HG02943 (cell line): ENCODE data around the gene EPHX1.
"Not testable (repeated sequence)": the region's sequence is repeated elsewhere in the genome, so short reads cannot be mapped to it uniquely, and the experiment has no call there.

Source experiments
- ATAC-seq: cut with Tn5 transposase; IDR thresholded peaks from one replicate; pipeline ENCODE4 v1.9.1; 2021; ENCODE audit warnings: mild to moderate bottlenecking, low read depth, moderate library complexity; ENCODE audit not compliant: unreplicated experiment

EPHX1 gene

DNA sequence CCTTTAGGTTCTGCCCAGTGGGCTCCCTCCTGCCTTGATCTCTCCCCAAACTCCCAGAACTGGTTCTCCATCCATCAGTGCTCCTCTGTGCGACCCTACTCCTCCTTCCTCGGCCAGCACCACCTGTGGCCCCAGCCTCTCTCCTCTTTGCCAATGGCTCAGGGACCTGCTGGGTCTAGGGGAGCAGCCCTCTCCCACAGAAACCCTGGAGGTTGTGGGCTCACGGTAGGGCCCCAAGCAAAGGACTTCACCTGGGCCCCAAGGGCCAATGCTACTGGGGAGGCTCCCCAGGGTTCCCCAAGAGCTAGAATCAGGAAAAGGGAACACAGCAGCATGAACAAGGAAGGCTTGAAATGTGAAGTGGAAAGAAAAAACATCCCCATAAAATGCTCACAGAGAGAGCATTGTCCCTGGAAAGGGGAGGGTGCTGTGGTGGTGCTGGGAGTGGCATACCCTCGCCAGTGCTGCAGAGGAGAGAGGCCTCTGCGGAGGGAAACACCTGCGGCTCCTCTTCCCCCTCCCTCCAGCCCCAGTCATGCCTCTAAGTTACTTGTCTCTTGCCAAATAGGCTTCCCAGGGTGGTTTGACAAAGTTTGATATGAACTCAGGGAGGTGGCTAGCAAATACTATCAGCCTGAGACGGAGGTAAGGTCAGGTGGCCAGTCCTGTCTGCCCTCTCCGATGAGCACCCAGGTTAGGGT, 69.7 kb downstream of the EPHX1 start:
- no peak for ATAC-seq

DNA sequence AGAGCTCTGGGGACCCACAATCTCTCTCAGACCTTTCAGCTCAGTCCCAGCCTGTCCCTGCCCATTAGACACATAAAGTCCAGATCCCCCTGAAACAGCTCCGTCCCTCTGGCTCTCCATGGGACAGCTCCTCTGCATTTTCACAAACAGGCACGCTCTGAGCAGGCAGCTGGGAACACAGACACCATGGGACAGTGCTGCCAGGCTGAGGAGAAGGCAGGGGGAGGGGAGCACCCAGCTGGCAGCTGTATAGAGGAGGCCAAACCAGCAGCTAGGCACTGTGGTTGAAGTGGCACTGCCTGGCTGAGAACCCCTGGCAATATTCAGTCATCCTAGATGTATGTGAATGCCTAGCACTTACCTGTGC, 70.3 kb downstream of the EPHX1 start:
- ATAC-seq: no peak

DNA sequence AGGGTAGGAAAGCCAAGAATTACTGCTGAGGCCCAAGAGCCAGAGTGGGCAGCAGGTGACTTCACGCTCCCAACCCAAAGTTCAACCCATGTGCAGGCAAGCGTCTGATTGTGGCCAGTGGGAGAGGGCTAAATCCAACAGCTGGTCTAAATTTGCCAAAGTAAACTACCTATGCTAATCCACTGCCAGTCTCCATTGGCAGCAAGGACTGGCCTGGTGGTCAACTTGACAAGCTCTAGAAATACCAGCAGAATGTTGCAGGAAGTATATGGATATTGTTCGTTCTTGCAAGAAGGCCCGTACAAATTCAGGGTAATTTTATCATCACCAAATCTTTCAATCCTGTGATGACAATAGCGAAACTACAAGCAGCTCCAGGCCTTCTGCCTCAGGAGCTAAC, 70.7 kb downstream of the EPHX1 start:
- no peak for ATAC-seq

DNA sequence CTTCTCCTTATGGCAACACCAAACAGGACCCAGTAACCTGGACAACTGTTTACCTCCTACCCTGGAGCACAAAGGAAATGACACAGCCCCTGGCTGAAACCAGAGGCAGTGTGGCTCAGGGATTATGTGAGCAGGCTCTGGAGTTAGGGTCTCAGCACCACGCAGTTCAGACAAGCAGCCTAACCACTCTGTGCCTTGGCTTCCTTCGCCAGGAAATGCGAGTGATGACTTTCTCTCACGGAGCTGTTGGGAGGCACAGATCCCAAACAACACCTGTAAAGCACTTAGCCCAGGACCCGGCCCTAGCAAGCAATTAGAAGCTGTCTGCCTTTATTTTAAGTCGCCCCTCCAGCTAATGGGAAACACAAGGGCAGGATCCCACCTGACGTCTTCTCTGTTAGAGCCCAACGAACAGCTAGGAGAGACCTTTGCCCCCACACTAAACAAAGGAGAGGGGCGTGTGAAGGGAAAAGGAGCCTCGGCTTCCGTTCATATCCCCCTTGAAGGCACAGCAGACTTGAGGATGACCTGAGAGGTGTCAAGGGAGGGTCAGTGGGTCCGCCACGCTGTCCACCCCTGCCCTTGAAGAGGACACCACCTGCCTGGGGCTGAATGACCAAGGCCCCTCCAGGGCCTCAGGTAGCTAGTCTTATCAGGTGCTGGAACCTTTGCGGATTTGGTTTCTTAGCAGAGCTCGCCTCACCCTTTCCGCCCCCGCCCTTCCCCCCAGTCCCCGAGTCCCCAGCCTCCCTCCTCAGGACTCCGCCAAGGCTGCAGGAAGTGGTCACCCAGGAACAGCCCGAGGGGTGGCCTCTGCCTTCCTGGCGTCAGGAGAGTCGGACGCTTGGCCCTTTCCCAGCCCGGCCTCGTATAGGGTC, 71.4 kb downstream of the EPHX1 start:
- no peak for ATAC-seq

DNA sequence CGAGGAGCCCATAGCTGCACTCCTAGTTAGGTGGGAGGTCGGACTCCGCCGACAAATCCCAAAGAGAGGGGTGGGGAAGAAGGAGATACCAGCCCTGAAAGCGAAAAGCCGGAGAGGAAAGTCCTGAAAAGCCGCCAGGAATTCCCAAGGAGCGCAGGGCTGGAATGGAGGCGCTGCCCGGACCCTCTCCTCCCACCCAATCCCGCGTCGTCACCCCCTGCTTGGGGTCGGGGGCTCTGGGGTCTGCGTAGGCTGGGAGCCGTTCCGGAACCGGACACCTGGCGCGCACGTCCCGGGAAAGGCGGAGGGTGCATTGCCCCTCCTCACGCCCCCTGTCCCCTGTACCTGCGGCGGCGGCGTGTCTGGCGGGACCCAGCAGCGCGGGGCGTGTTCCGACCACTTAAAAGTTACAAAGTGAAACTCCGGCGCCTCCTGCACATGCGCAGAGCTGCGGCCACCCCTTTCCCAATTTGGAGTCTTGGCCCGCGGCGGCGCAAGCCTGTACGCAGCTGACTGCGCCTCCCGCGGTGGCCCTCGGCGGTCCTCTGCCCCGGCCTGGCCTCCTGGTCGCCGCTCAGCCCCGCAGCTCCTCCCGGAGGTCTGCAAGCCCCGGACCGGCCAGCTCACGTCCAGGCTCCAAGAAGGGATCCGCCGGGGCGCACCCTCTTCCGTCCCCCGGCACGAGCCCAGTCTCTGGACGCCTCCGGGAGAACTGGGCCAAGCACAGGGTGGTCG, 72.2 kb downstream of the EPHX1 start, which contains the start of gene TMEM63A:
TMEM63A (minus strand) TSS at position 422 of the 735 bp plus-strand sequence. CDS start 4,800 bp downstream, outside the sequence.
- no peak for ATAC-seq

DNA sequence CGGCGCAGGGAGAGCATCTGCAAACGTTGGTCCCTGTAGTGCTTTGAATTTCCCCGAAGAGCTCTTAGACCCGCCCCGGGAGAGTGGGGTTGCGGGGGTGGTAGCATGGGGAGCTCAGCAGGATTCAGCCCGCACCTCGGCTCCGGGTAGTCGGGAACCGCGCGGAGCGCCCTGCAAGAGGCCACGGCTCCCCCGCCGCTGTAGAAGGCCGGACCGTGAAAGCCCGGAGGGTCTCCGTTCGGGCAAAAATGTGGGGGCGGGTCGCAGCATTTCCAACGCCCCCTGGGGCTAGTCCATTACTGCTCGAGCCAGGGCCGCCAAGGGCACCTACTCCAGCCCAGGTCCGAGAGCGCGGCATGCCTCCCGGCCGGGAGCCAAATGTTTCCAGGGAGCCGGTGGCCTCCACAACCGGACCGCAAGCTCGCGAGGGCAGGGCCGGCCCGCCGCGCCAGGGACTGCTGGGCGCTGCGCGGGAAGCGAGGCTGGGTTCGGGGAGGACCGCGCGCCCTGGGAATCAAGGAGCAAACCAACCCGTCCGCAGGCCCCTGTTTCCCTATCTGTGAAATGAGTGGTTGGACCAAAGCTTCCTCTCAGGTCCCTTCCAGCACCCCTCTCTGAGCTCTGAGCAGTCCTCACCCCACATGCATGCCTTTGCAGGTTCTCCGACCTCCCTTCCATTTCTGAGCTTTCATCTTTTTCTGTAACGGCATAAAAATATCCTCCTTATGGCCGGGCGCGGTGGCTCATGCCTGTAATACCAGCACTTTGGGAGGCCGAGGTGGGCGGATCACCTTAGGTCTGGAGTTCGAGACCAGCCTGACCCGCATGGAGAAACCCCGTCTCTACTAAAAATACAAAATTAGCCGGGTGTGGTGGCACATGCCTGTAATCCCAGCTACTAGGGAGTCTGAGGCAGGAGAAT, 73.0 kb downstream of the EPHX1 start:
- no peak for ATAC-seq

DNA sequence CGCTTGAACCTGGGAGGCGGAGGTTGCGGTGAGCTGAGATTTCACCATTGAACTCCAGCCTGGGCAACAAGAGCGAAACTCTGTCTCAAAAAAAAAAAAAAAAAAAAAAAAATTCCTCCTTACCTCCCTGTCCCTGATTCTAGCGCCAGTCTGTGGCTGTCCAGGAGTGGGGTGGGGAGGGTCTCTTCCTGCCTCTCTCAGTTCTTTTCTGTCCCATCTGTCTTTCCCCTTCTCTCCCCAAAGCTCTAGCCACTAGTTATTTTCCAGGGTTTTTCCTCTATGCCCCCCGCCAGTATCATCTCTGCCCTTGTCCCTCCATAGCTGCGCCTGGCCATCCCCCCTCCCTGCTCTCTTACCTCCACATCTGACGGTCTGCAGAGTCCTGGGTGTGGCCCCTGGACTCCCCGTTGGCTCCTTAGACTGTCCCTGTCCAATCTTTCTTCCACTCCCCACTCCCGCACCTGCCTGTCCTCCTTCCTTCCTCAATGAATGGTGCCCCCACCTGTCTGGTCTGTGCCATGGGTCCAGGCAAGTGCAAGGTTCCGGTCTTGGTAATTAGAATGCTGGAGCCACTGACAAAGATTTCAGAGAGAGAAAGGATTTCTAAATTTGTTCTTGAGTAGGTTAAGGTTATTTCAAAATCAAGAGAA, 73.8 kb downstream of the EPHX1 start:
- no peak for ATAC-seq

DNA sequence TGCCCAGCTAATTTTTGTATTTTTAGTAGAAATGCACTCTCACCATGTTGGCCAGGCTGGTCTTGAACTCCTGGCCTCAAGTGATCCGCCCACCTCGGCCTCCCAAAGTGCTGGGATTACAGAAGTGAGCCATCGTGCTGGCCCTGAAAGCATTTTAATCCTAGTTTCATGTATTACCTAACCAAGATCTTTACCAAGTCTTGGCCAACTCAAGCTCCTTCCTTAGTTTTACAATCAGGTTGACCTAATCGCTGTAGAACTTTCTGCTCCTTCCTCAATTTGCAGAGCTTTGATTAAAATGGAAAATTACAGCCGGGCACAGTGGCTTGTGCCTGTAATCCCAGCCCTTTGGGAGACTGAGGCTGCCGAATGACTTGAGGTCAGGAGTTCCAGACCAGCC, 75.4 kb downstream of the EPHX1 start:
- ATAC-seq: no peak

DNA sequence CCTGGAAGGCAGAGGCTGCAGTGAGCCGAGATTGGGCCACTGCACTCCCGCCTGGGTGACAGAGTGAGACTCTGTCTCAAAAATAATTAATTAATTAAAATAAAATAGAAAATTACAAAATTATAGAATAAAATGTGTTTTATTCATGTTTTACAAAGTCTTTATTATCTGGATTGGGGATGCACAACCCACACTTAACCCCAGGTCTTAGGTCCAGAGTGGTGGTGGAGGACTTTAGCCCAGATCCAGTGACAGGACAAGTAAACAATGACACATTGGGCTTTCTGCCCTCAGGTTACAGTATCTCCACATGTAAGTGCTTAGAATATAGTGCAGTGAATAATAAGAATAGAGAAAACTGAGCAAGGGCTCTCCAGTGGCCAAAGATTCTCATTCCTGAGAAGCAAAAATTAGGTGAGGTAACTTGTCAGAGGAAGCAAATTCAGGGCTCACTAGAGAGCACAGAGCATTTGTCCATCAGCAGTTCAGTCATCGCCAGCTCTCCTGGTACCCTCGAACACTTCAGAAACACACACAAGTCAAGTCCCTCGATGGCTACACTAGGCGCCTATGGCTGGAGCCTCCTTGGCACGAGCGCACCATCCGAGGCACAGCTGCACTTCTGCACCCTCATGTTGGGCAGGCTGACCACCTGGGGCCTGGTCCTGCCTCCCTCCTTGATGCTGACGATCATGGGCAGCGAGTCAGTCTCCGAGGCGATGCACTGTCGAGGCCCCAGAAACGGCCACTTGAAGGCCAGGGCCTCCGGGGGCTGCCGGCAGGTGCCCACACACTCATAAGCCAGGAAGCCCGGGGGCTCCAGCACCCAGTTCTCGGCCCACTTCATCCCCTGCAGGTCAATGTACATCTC, 76.5 kb downstream of the EPHX1 start:
- no peak for ATAC-seq

DNA sequence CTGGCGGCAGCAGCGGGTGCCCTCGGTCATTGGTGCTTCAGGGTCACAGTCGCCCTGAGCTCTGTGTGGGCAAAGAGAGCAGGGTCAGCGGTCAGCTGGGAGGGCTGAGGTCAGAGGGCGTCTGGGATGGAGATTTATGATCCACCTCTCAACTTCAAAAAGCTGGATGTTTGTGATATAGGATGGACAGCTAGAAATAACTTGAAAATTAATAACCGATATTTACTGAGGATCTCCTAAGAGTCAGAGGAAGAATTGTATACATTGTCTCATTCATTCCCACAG, 77.0 kb downstream of the EPHX1 start:
- ATAC-seq: no peak

DNA sequence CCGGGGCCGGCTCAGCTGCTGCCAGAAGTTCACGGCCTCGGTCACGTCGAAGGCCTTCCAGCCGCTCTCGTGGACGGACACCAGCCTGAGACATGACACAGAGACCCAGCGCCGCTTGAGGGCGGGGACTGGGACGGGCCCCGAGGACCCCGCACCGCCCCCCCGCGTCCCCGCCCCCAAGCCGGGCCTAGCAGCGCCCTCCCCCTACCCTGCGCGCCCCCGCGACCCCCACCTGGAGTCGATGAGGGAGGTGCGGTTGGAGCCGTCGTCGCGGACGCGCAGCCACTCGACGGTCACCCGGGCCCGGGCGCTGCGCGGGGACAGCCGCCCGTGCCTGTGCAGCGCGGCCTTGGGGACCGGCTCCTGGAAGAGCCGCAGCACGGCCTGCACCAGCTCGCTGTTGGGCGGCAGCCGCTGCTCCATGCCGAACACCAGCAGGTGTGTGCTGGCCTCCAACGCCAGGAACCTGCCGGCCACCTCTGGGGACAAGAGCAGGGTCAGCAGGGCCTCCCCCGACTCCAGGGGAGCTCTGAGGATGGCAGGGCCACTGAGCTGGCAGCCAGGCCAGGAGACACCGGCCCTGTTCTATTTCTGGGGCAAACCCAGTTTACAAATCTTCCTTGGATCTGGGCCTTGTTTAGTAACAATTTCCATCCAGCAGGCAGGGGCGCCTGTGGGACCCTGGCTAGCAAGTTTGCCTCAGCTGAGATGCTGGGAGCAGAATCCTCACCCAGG, 77.8 kb downstream of the EPHX1 start:
- not testable (repeated sequence) for ATAC-seq

DNA sequence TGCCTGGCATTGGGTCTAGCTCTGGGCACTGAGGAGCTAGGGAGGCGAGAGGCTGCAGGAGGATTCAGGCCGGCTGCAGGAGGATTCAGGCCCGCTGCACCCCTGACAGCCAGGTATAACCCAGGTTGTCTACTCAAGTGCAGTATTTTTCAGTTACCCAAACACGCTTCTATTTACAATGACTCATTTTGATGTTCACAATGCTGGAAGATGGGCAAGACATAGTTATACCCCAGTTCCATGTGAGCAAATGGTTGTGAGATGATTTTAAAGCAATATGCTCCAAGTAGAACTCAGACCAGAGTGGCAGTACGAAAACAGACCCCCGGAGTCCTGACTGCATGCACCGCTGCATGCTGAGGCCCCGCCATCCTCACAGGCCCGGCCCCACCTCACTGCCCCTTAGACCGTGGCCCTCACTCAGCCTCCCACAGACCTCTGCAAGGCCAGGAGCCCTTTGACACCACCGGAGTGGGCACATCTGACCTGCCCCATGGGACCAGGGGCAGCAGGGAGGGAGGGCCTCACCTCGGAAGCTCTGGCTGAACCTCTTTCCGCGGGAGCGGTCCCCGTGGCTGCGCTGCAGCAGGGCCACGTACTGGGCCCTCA, 78.5 kb downstream of the EPHX1 start:
- ATAC-seq: no peak

DNA sequence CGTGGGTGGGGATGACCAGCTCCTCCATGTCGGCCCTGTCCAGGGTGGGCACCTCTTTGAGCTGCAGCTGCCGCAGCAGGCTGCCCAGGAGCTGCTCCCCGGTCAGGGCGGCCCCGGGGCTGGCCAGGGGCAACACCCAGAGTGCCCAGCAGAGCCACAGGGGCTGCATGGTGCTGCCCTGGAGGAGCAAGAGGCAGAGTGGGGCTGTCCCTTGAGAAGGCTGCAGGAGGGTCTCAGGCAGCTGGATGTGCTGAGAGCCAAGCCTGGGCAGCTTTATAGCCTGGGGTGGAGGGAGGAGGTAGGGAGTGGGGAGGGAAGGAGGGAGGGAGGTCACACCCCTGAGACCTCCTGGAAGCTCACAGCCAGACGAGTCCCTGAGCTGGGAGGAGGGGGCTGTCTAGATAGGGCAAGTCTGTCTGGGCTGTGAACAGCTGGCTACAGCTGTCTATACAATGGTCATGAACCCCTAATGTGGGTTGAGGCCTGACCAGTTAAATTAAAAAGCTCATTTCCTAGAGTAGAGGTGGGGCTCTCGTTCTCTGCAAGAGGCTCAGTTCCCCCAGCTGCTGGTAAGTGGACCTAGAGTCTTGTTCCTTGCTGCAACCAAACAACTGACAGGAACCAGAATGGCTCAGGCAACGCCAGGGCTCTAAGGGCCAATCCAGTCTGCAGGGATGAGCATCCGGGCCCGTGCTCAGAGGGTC, 79.1 kb downstream of the EPHX1 start, which contains the start of gene LEFTY1:
LEFTY1 (minus strand) TSS at position 249 of the 704 bp plus-strand sequence; CDS start at position 169, 80 bp downstream.
- no peak for ATAC-seq

DNA sequence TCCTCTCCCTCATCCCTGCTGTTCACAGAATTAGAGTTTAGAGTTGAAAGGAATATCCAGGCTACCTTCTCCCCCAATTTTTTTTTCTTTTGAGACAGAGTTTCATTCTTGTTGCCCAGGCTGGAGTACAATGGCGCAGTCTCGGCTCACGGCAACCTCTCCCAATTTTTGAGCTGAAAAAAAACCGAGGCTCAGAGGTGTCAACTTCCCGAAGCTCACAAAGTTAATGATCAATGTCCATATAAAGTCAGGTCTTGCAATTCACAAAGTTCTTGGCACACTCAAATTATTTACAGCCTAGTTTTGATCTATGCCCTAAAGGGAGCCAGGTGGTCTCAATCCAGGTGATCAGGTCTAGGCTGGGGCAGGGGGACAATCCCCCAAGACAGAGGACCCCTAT, 79.8 kb downstream of the EPHX1 start:
- no peak for ATAC-seq

DNA sequence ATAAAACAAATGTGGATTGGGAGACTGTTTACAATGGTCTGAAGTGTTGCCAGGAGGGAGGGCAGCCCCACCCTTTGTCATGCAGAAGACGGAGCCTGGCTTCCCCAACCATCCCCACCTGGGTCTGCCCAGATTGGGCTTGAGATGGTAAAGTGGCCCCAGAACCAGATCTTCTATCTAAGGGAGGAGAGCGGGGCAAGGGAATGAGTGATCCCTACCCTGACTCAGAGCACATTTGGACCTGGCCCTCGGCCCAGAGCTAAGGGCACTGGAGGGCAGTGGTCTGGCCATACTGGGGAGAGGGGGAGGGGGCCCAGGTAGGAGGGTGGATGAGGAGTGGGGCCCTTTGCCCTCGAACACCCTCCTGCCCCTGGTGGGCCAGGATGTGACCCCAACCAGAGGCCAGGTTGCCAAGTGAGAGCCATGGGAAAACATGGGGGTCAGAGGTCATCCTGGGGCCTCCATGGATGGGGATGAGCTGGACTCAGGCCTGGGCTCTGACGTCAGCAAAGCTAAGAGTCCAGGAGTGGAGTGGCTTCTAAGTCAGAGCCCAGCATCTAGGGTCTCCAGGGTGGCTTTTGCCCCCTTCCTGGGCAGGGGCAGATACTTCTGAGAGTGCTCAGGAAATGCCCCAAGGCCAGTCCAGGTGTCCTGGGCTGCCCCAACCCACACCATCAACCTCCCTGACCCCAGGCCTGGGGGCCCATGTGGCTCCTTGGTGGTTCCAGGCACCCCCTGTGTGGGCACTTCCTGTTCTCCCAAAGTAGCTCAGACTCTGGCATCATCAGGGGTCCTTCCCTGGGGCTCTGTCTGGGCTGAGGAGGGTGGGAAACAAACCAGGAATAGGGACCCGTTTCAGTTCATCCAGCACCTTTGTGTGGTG, 80.7 kb downstream of the EPHX1 start:
- no peak for ATAC-seq
